CD4-positive, alpha-beta T cell treated with Interleukin-12 subunit alpha and Interleukin-12 subunit beta, for 1 hour (primary cell): ENCODE data around the gene BLOC1S4.

Experiments used
- DNase-seq: peaks from one replicate; pipeline ENCODE4 v3.0.0-alpha.2; 2020

The BLOC1S4 gene

DNA sequence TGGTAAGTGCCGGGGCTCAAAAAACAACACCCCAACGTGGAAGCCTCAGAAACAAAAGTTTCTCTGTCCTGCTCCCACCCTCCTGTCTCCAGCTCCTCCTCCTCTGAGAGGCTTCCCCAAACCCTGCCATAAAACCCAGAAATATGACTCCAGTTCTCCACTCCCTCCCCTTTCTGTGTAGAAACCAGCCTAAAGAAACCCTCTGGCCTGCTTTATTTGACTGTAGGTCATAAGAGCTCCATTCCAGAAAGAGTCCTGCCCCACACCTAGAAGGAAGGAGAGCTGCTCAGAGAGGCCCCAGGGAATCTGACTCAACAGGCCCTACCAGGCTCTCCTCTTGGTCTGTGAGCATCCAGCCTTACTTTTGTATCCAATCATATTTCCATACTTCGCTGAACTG is 23.2 kb upstream of the BLOC1S4 start:
- no peak for DNase-seq

DNA sequence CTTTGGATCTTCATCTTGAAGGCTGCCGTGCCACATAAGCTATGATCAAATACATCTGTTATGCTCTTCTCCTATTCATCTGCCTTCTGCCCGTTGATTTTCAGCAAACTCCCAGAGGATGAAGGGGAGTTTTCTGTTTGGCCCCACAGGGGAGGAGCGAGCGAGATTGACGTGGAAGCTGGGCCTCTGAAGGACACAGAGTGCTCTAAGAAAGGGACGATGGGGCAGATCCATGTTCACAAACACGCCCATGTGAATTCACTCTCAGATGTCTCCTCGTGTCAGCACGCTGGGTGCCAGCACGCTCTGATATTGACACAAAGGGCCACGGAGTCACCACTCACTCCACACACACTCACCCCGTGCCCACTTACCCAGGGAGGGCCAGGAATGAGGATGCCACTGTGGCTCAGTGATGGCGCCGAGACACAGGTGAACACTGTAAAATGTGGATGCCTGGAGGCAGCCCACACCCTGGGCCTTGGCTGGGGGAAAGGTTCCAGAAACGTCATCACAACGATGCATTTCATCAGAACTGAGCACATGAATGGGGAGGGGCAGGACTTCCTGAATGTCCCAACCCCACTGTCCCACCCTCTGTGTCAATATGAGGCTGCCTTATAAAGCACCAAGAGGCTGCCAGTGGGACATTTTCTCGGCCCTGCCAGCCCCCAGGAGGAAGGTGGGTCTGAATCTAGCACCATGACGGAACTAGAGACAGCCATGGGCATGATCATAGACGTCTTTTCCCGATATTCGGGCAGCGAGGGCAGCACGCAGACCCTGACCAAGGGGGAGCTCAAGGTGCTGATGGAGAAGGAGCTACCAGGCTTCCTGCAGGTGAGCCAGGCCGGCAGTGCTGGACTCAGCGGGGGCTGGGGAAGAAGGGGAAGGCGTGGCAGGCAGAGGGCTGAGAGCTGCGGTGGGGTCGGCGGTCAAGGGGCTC is 22.5 kb upstream of the BLOC1S4 start, which contains the start of gene S100P:
TSS of gene S100P (plus strand) at position 648 of the 946 bp plus-strand sequence. CDS start at position 703, 55 bp downstream.
- no peak for DNase-seq

DNA sequence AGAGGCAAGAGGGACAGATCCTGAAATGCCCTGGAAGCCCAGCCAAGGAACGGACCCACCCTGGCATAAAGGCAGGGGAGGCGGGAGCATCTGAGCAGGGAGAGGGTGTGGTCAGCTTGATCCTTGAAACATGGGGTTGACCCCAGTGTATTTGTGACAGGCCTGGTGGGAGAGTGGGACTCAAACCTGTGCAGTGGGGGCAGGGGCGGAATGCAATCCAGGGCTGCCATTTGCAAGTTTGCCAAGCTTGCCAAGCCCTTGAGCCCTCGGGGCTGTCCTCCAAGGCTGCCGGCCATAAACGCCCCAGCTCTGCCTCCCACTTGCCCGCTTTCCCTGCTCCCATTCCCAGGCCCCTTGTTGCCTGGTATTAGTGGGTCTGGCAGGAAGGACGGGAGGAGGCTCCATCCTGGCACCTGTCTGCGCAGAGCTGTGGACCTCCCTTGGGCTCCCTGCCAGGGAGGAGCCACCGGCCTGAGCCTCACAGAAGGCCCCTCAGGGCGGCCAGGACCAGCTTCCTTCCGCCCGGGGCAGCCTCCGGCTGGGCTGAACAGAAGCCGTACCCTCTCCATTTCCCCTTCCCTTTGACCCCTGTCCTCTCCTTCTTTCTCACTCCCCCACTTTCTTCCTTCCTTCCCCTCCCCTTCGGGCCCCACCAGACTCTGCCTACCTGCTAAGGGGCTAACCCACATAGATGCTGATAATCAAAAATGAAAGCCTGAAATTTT is 21.6 kb upstream of the BLOC1S4 start:
- DNase-seq = peak; percentile 38

DNA sequence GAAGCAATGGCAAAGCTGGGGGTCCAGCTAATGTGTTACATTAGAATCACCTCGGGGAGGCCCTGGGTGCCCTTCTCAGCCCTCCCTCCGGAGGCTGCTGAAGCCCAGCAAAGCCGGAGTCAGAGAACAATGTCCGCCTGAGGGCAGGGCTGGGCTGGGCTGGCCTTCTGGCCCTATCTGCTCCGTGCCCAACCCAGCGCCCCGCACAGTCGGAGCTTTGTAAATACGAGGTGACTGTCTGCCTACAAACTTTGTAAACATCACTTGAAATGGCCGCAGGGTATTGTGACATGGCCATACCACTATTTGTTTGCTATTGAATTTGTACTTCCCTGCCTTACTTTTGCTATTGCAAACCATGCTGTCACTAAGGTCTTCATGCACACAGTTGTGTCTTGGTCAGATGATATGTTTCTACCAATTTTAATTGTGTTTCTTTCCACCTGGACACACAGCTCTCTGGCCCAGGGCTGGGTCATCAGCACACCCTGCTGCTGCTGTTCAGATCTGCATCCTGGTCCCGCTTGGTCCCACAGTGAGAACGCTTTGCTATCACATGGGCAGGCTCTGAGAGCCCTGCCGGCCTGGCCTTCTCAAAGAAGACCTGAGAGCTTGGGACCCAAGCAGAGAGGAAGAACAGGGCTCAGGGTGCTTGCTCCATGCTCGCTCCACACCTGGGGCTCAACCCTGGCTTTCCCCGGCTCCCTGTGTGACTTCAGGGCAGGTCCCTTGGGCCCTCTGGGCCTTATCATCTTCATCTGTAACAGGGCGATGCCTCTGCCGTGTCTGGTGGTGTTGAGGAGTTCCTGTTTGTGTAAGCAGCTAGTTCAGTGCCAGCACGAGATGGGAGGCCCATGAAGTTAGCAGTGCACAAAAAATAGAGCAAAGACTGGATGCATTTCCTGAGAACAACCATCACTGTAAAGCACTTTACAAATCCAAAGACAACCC is 20.0 kb upstream of the BLOC1S4 start:
- DNase-seq = peak; percentile 76

DNA sequence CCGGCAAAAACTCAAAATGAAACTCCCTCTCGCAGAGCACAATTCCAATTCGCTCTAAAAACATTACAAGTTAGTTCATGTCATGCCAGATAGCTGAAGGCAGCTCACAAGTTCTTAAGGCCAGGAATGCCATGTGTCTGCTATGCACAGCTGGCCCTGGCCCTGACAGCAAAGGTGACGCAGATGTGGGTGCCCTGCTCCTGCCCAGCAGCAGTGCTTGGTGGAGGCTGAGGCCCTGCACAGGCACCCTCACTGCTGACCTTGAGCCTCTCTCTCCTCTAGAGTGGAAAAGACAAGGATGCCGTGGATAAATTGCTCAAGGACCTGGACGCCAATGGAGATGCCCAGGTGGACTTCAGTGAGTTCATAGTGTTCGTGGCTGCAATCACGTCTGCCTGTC is 19.4 kb upstream of the BLOC1S4 start:
- DNase-seq = no peak

DNA sequence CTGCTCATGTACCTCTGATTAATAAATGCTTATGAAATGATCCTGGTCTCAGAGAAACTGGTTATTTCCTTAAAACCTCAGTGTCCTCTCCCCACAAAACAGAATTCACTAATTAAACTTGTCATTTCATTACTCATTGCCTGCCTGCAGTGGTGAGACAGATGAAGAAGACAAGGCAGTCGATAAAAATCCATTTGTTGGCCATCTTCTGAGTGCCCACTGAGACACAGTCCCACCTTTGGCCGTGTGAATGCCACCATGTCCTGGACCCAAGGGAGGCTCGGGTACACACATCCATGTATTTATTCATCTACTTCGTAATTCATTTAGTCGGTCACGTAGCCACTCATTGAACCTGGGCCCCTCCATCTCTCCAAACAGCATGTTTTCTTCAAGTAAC is 18.8 kb upstream of the BLOC1S4 start:
- DNase-seq = no peak

DNA sequence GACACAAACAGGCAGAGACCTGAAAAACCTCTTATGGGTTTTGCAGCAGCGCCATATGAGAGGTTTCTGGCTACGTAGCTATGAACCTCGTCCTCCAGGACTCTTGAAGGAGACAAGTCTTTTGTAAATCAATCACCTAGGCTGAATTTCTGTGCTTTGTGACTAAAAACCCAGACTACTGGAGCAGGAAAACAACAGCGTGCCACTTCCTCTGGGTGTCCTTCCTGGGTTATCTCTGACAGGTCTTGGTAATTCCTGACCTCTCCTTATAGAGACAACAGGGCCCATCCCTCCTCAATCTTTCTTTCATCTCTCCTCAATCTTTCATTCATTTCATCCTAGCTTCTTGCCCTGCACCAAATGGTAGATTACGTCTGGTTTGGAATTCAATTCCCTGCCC is 16.6 kb upstream of the BLOC1S4 start:
- no peak for DNase-seq

DNA sequence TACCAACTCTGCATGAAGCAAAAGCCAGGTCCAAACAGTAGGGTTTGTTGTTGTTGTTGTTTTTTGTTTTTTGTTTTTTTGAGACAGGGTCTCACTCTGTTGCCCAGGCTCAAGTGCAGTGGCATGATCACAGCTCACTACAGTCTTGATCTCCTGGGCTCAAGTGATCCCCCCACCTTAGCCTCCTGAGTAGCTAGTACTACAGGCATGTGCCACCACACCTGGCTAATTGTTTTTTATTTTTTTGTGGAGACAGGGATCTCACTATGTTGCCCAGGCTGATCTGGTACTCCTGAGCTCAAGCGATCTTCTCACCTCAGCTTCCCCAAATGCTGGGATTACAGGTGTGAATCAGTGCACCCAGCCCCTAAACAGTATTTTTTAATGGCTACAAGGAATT is 16.1 kb upstream of the BLOC1S4 start:
- no peak for DNase-seq

DNA sequence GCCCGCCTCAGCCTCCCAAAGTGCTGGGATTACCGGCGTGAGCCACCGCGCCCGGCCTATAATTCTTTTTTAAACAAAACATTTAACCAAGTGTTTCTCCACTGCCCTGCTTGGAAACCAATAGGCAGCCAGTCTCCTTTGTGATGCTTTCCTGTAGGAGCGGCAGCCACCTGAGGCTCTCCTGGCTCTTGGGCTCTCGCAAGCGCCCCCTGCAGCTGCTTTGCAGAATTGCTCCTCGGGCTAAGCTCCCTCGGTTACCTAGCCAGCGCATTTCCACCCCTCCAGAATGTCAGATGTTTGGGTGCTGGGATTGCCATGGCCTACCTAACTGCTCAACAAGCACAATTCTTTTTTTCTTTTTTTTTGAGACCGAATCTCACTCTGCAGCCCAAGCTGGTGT is 14.6 kb upstream of the BLOC1S4 start:
- peak; percentile 62 for DNase-seq

DNA sequence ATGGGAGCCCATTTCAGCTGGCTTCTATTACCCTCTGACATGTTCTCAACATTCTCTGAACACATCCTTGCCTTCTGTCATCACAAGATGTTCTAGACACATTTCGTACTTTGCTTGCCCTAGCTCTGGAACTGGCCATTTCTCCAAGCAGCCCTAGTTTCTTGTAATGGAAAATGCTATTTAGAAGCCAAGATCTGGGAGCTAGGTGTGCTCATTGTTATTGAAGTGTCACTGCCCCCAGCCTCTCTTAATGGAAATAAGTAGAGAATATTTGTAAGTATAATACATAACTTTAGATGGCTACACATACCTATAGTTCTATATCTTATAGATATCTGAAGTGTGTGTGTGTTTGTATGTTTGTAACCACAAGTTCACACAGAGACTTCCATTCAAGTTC is 13.2 kb upstream of the BLOC1S4 start:
- DNase-seq = no peak

DNA sequence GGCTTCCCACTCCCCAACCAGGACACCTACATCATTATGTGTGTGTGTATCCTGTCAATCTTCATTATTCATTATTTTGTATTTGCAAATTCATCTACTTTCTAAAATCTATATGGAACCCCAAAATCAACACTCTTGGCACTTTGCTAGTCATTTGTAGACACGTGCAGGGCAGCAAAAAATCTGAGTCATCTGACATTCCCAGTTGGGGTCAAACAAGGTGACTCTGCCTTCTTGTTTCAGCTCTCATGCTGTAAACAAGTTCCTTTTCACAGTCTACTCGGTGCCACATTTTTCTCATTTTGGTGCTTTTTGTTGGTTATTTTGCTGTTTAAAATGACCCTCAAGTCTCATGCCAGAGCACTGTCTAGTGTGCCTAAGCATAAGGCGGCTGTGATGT is 12.2 kb upstream of the BLOC1S4 start:
- no peak for DNase-seq

DNA sequence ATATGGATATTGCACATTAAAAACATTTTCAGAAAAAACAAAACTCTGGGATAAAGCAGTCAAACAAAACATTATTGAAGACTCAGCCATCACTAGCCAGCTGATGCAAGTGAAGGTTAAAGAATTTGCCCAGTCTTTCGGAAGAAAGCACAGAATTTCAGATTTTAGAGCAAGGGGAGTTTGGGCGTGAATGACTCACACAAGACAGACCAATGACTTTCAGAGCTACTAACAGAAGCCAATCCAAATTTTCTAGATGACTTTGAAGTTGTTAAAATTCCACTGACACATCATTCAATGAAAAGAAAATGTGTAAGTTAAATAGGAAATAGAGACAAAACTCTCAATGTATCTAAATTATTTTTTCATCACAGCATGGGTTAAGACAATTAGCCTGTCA is 10.3 kb upstream of the BLOC1S4 start:
- no peak for DNase-seq

DNA sequence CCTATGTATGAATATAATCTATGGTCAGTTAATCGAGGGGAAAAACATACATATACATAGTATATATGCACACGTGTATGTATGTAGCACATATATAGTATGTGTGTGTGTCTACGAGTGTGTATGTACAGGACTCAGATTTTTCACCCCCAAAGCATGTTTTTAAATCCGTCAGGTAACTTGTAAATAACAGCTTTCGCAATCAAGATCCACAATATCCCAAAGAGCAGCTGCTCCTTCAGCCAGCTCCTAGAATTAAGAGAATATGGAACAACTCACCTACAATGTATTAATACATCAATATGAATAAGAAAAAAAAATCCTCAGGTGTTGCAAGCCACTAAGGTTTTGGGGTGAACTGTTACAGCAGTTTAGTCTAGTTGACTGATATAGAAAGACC is 9.8 kb upstream of the BLOC1S4 start:
- DNase-seq = no peak

DNA sequence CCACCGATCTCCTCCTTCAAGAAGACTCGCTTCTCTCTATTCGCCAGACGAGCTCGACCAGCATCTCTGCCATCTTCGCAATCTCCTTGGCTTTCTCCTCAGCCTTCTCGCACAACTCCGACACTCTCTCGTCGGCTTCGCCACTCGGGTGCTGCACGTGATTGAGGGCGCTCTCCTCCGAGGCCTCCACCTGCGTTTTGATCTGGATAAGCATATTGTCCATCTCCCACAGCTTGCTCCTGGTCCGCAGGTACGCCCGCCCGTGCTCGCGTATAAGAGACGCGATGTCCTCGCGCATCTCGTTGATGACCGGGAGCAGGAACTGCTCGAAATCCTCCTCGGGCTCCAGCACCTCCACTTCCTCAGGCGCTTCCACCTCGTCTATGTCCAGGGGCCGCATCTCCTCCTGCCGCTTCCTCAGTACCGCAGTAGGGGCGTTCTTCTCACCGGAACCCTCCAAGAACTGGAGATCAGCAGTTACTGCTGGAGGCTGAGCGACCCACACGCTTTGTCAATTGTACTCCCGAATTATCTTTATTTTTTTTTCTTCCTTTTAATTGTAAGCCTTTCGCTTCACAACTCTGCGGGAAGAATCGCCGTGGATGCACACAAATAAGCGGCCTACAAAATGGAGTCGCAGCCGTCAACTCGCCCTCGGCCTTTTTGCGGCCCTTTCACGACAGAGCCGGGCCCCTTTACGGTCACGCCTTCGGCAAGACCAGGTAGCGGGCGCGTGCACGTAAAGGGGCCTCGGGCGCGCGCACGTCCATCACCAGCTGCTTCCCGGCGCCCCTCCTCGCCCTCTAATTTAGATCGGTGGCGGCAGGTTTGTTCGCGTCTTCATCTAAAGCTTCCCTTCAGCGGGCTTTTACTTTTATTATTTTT is 6.5 kb upstream of the BLOC1S4 start, which contains the start of gene MRFAP1L1:
TSS of gene MRFAP1L1 (minus strand) at position 636 of the 885 bp plus-strand sequence. CDS start at position 400, 236 bp downstream.
- peak; percentile 97 for DNase-seq

DNA sequence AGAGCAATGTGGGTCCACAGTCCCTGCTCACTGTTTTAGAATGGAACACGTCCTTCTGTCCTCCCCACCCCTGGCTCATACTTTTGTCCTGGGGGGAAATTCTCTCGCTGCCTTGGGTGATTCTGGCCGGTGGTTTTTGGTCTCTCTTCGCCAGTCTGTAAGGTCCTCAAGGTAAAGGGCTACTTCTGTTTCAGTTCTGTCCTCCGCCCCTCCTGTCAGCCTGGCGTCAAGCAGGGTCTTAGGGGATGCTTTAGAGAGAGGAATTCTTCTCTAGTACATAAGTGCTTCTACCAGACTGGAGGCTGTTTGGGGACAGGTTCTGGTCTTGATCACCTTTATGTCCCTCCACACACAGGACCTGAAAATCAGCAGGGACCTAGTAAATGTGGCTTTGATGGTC is 5.7 kb upstream of the BLOC1S4 start:
- no peak for DNase-seq

DNA sequence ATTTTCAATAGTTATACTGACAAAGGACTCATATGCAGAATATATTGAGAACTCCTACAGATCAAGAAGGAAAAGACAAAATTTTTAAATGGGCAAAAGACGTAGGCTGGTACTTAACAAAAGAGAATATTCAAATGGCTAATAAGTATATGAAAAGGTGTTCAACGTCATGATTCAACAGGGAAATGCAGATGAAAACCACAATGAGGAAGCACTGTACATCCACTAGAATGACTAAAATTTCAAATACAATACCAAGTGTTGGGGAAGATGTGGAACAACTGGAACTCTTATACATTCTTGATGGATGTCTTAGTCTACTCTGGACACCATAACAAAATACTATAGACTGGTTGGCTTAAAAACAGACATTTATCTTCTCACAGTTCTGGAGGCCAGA is 5.0 kb upstream of the BLOC1S4 start:
- DNase-seq = no peak

DNA sequence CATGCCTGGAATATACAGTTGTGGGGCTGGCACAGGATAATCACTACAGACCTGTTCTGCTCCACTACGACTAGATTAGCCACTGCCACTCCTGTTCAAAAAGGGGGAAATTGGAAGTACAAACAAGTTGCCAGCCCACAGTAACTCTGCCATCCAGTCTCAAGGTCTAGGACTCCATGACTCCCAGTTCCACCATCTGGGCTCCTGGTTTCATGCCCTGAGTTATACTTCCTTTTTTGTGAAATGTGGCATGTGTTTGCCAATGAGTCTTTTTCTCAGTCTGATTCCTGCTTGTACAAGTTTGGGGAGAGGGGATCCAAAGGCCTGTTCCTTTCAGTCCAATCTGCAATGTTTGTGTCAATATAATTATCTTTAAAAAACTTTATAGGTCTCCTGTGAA is 1.0 kb upstream of the BLOC1S4 start:
- DNase-seq = no peak

DNA sequence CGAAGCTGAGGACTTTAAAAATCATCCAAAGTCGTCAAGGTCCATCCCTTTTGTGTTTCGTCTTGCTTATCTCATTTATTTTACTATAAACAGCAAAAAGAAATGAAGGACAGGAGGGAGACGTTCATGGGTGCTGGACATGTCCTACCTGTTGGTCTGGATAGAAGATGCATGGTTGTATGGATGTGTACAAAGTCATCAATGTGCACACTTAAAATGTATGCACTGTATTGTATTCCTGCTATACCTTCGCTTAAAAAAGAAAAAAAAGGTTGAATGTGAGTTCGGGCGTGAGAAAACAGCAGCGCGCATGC is 313 bp upstream of the BLOC1S4 start:
- no peak for DNase-seq

DNA sequence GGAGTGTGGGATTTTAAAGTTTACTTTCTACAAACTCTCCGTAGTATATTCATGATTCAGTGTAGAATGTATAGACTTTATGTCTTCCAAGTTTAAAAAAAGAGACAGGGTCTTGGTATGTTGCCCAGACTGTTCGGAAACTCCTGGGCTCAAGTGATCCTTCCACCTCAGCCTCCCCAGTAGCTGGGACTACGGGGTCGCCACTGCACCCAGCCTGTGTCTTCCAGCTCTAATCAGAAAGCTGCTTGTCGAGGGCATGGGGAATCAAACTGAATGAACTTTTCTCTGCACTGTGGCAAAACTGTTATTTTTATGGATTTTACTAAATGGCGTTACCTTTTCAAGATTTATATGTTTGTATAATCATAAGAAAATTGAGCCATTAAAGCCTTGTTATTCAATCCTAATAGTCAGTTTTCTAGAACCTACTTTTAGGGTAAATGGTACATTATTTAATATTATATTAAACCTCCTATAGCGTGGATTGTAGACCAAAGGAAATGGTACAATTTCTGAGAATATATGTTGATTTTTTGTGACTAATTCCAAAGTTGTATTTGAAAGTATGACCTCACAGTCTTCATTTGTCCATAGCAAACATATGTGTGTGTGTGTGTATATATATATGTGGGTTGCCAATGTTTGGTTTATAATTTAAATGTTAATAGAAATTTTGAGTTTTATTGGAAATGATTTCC is 1.1 kb downstream of the BLOC1S4 start:
- DNase-seq = no peak

DNA sequence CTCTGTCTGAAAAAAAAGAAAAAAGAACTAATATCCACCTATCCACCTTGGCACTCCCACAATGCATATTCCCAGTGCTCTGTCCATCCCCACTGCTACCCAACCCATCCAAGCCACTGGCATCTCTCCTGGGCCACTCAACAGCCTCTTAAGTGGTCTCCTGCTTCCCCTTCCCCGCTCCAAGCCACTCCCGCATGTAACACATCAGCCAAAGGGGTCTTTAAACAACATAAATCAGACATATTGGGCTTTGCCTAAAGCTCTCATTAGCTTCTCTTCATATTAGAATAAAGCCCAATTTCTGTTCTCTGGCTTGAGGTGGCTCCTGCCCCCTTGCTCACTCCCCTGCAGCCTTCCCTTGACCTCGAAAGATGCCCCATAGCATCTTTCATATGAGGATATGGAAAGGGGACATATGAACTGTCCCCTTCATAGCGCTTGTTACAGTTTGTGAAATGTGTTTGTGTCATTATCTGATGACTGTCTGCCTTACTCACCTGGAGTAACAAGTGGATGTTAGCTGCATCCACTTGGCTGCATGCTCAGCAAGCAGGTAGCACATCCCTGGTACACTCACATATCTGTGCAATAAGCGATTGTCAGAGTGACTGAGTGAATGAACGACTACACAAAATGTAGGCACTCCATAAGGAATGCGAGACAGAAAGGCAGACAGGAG is 3.1 kb downstream of the BLOC1S4 start:
- no peak for DNase-seq
